ENCODE data around the gene EPPIN.
"Not testable (repeated sequence)": the region's sequence is repeated elsewhere in the genome, so short reads cannot be mapped to it uniquely, and the experiment has no call there.

Gene EPPIN

DNA sequence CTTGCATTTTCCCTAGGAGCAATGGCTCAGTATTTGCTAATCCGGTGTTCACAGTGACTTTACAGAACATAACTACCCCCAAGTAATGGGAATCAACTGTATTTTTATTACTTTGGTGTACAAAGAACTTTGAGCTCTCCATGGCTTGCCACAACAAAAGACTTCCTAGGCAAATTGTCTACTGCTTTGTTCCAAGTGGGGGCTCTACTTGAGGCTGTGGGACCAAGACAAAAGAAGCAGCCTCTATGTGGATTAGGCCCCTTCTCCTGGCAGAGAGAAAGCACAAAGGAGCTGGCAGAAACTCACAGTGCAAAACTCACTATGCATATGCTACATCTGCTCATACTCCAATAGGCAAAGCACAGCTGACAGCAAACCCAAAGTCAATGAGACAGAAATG, 31.0 kb upstream of the EPPIN start:
- Histone ChIP-seq H4K20me1 (ENCODE audit: low read depth, low read length) (no peaks in the 10 kb centered on the region), H3K4me3 (ENCODE audit: insufficient read depth, low read length, poor library complexity, severe bottlenecking) (no peak overlapping the region), H2AFZ (ENCODE audit: low read depth, low read length, severe bottlenecking) (no peak overlapping the region), H3K79me2 (ENCODE audit: insufficient read depth, low read length) (no peaks in the 10 kb centered on the region), H3K36me3 (ENCODE audit: low read length) (no peaks in the 10 kb centered on the region), H3K9me3 (ENCODE audit: insufficient read depth, low read length) (no peaks in the 10 kb centered on the region), H3K27ac (ENCODE audit: low read depth, low read length) (no peak overlapping the region), H3K4me2 (ENCODE audit: low read depth, low read length, poor library complexity, severe bottlenecking) (no peak overlapping the region), H3F3A (ENCODE audit: insufficient read depth) (no peaks in the 10 kb centered on the region), H3K27me3 (ENCODE audit: low read length) (no peaks in the 10 kb centered on the region), H3K9ac (ENCODE audit: low read length) (no peak overlapping the region), H3K9me2 (replicated peaks; ENCODE audit: insufficient read depth, low read length) (no peaks in the 10 kb centered on the region)
- TF ChIP-seq CTCF (IDR thresholded peaks at IDR 0.05; ENCODE audit: insufficient read depth, low read length, poor library complexity, severe bottlenecking), result no peak
- no peak for TF ChIP-seq EZH2phosphoT487 (conservative IDR thresholded peaks at IDR 0.05; ENCODE audit: low read length)

- no peaks in the 10 kb centered on the region for H3K9me3 ChIP-seq (ENCODE audit: insufficient read depth, low read length)
- no peaks in the 10 kb centered on the region for H3K36me3 ChIP-seq (ENCODE audit: low read length)
- no peak overlapping the region for H2AFZ ChIP-seq (ENCODE audit: low read depth, low read length, severe bottlenecking)
- no peak overlapping the region for H3K4me3 ChIP-seq (ENCODE audit: insufficient read depth, low read length, poor library complexity, severe bottlenecking)
- H4K20me1 ChIP-seq (ENCODE audit: low read depth, low read length), result no peaks in the 10 kb centered on the region
- no peaks in the 10 kb centered on the region for H3K79me2 ChIP-seq (ENCODE audit: insufficient read depth, low read length)
- H3K27me3 ChIP-seq (ENCODE audit: low read length), result no peaks in the 10 kb centered on the region
- no peak overlapping the region for H3K9ac ChIP-seq (ENCODE audit: low read length)
- H3K27ac ChIP-seq (ENCODE audit: low read depth, low read length), result no peak overlapping the region
- H3K4me2 ChIP-seq (ENCODE audit: low read depth, low read length, poor library complexity, severe bottlenecking), result no peak overlapping the region
- H3F3A ChIP-seq (ENCODE audit: insufficient read depth), result no peaks in the 10 kb centered on the region
- no peaks in the 10 kb centered on the region for H3K9me2 ChIP-seq (replicated peaks; ENCODE audit: insufficient read depth, low read length)
- TF ChIP-seq EZH2phosphoT487 (conservative IDR thresholded peaks at IDR 0.05; ENCODE audit: low read length), result no peak
- no peak for TF ChIP-seq CTCF (IDR thresholded peaks at IDR 0.05; ENCODE audit: insufficient read depth, low read length, poor library complexity, severe bottlenecking)
These were observed 29.8 kb upstream of the EPPIN start for GRCh38 chr20:45576995-45577394.

- no peaks in the 10 kb centered on the region for H4K20me1 ChIP-seq (ENCODE audit: low read depth, low read length)
- no peak overlapping the region for H3K9ac ChIP-seq (ENCODE audit: low read length)
- no peaks in the 10 kb centered on the region for H3F3A ChIP-seq (ENCODE audit: insufficient read depth)
- no peak for TF ChIP-seq CTCF (IDR thresholded peaks at IDR 0.05; ENCODE audit: insufficient read depth, low read length, poor library complexity, severe bottlenecking)
- H3K4me2 ChIP-seq (ENCODE audit: low read depth, low read length, poor library complexity, severe bottlenecking), result no peak overlapping the region
- H3K36me3 ChIP-seq (ENCODE audit: low read length), result no peaks in the 10 kb centered on the region
- no peak overlapping the region for H3K27ac ChIP-seq (ENCODE audit: low read depth, low read length)
- no peaks in the 10 kb centered on the region for H3K79me2 ChIP-seq (ENCODE audit: insufficient read depth, low read length)
- H3K4me3 ChIP-seq (ENCODE audit: insufficient read depth, low read length, poor library complexity, severe bottlenecking), result no peak overlapping the region
- H3K9me3 ChIP-seq (ENCODE audit: insufficient read depth, low read length), result no peaks in the 10 kb centered on the region
- no peaks in the 10 kb centered on the region for H3K27me3 ChIP-seq (ENCODE audit: low read length)
- H2AFZ ChIP-seq (ENCODE audit: low read depth, low read length, severe bottlenecking), result no peak overlapping the region
- no peaks in the 10 kb centered on the region for H3K9me2 ChIP-seq (replicated peaks; ENCODE audit: insufficient read depth, low read length)
These were observed 28.7 kb upstream of the EPPIN start for GRCh38 chr20:45575931-45576330.

DNA sequence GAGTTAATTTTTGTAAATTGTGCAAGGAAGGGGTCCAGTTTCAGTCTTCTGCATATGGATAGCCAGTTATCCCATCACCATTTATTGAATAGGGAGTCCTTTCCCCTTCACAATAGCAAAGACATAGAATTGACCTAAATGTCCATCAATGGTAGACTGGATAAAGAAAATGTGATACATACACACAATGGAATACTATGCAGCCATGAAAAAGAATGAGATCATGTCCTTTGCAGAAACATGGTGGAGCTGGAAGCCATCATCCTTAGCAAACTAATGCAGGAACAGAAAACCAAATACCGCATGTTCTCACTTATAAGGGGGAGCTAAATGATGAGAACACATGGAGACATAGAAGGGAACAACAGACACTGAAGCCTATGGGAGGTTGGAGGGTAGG, 22.4 kb upstream of the EPPIN start:
- H3K9me2 ChIP-seq (replicated peaks; ENCODE audit: insufficient read depth, low read length), result not testable (repeated sequence)

More for the DNA sequence above, 22.4 kb upstream of the EPPIN start:
- H4K20me1 ChIP-seq (ENCODE audit: low read depth, low read length); H3K9me3 ChIP-seq (ENCODE audit: insufficient read depth, low read length); H3K4me2 ChIP-seq (ENCODE audit: low read depth, low read length, poor library complexity, severe bottlenecking); H3K36me3 ChIP-seq (ENCODE audit: low read length); H3K79me2 ChIP-seq (ENCODE audit: insufficient read depth, low read length); H3K4me3 ChIP-seq (ENCODE audit: insufficient read depth, low read length, poor library complexity, severe bottlenecking); H3K27ac ChIP-seq (ENCODE audit: low read depth, low read length); H3F3A ChIP-seq (ENCODE audit: insufficient read depth); H2AFZ ChIP-seq (ENCODE audit: low read depth, low read length, severe bottlenecking); H3K9ac ChIP-seq (ENCODE audit: low read length); H3K27me3 ChIP-seq (ENCODE audit: low read length): not testable (repeated sequence)

Data from SU-DHL-6 (cell line).